Measurements from ENCODE around the gene SLC36A2.
"Not testable (repeated sequence)": the region's sequence is repeated elsewhere in the genome, so short reads cannot be mapped to it uniquely, and the experiment has no call there.

Gene SLC36A2

GRCh38 chr5:151347369-151347768 lies at the start of gene SLC36A2:
Gene SLC36A2, minus strand, starts transcription at chr5:151347559. Its CDS starts 99 bp downstream, at chr5:151347460.
- no peak for DNase-seq

GRCh38 chr5:151388960-151389359 lies 41.6 kb upstream of the SLC36A2 start:
- no peak for DNase-seq

- DNase-seq: no peak
These were observed 36.7 kb upstream of the SLC36A2 start for GRCh38 chr5:151384106-151384505.

GRCh38 chr5:151383011-151383410 lies 35.7 kb upstream of the SLC36A2 start:
- DNase-seq: no peak

GRCh38 chr5:151382576-151382975 lies 35.2 kb upstream of the SLC36A2 start:
- DNase-seq: no peak

GRCh38 chr5:151381899-151382298 lies 34.5 kb upstream of the SLC36A2 start:
- no peak for DNase-seq

- no peak for DNase-seq
These were observed 31.3 kb upstream of the SLC36A2 start for GRCh38 chr5:151378616-151379015.

GRCh38 chr5:151374539-151374938 lies 27.2 kb upstream of the SLC36A2 start:
- no peak for DNase-seq

GRCh38 chr5:151367038-151367437 lies 19.7 kb upstream of the SLC36A2 start:
- not testable (repeated sequence) for DNase-seq

- no peak for DNase-seq
These were observed 16.3 kb upstream of the SLC36A2 start for GRCh38 chr5:151363673-151364072.

GRCh38 chr5:151362970-151363369 lies 15.6 kb upstream of the SLC36A2 start:
- DNase-seq: no peak

GRCh38 chr5:151359391-151359790 lies 12.0 kb upstream of the SLC36A2 start:
- no peak for DNase-seq

GRCh38 chr5:151357792-151358191 lies 10.4 kb upstream of the SLC36A2 start:
- no peak for DNase-seq

- no peak for DNase-seq
These were observed 9.7 kb upstream of the SLC36A2 start for GRCh38 chr5:151357097-151357496.

GRCh38 chr5:151351671-151352070 lies 4.3 kb upstream of the SLC36A2 start:
- no peak for DNase-seq

- no peak for DNase-seq
These were observed 1.4 kb upstream of the SLC36A2 start for GRCh38 chr5:151348789-151349188.

GRCh38 chr5:151345808-151346478 lies 1.4 kb downstream of the SLC36A2 start:
- DNase-seq: no peak

GRCh38 chr5:151345187-151345807 lies 2.1 kb downstream of the SLC36A2 start:
- DNase-seq: no peak

- DNase-seq: no peak
These were observed 3.3 kb downstream of the SLC36A2 start for GRCh38 chr5:151344088-151344487.

GRCh38 chr5:151340004-151340403 lies 7.4 kb downstream of the SLC36A2 start:
- DNase-seq: no peak

- no peak for DNase-seq
These were observed 8.6 kb downstream of the SLC36A2 start for GRCh38 chr5:151338734-151339133.

GRCh38 chr5:151332857-151333256 lies 14.5 kb downstream of the SLC36A2 start:
- no peak for DNase-seq

GRCh38 chr5:151328734-151329133 lies 18.6 kb downstream of the SLC36A2 start:
- DNase-seq: no peak

- no peak for DNase-seq
These were observed 19.8 kb downstream of the SLC36A2 start for GRCh38 chr5:151327585-151327984.

GRCh38 chr5:151326266-151326665 lies 21.1 kb downstream of the SLC36A2 start:
- DNase-seq: no peak

Data from NCI-H1694 treated with DMSO at 0.1 percent for 48 hours (cell line).